ENCODE data around the gene EIF4G2.

Gene EIF4G2

DNA sequence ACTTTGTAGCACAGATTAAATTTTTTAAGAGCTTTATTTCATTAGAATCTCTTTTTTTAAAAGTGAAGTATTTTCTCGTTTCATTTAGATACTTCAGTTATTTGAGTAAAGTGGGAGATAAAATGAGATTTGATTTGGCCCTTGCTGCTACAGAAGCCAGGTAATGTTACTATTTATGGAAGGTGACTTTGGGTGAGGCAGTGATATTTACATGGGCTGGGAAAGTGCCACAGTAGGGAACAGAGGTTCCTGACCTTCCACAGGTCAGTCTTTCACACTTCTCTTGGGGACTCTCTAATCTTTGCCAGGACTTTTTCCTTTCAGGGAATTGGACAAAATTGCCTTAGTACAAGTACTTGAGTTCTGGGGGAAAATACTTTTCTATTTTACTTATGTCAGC lies 37.3 kb downstream of the EIF4G2 start:
- DNase-seq (ENCODE audit: low read depth): no peak

DNA sequence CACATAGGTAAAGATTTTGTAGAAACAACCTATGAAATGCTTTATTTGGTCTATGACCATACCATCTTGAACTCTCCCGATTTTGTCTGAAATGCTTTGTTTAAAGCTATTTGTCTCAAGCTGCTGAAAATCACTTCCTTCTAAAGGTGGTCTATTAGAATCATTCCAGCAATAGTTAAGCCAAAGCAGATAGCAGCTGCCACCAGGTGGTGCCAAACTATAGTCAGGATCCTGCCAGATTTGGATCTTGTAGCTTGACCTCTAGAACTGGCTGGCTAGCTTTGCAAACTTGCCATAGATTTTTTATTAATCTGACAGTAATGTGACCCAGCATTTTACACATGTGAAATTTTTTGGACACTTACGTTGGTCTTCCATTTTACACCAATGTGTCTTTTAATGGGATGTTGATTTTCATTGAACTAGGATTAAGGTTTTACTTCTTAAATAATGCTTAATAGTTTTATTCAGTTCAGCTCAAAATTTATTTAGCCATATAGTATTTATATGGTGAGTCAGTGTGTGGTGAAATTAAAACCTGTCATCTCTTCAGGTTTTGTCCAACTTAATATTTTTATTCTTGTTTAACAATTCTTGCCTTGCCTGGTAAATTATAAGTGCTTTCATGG lies 38.0 kb downstream of the EIF4G2 start:
- DNase-seq (ENCODE audit: low read depth): no peak

- DNase-seq (ENCODE audit: low read depth): no peak
Observed at GRCh38 chr11:10764412-10764811, 44.3 kb downstream of the EIF4G2 start.

GRCh38 chr11:10763766-10764165 lies 45.0 kb downstream of the EIF4G2 start:
- DNase-seq (ENCODE audit: low read depth): no peak

GRCh38 chr11:10762913-10763421 lies 45.8 kb downstream of the EIF4G2 start:
- no peak for DNase-seq (ENCODE audit: low read depth)

DNA sequence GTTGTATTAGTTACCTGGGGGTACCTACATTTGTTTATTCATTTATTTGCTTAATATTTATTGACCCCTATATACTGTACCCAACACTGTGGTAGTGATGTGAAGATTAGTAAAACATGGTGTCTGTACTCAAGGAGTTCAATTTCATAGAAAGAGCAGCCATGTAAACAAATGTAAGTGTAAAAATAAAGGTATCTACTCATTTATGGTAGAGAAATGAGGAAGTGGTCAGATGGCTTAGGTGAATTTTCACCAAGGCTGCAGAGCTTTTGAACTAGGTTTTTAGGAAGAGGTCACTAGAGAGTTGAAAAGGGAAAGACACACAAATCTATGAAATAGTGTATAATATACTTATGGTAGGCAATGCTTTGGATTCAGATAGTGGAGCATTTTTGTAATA lies 46.5 kb downstream of the EIF4G2 start:
- no peak for DNase-seq (ENCODE audit: low read depth)

GRCh38 chr11:10761085-10761698 lies 47.5 kb downstream of the EIF4G2 start:
- no peak for DNase-seq (ENCODE audit: low read depth)

DNA sequence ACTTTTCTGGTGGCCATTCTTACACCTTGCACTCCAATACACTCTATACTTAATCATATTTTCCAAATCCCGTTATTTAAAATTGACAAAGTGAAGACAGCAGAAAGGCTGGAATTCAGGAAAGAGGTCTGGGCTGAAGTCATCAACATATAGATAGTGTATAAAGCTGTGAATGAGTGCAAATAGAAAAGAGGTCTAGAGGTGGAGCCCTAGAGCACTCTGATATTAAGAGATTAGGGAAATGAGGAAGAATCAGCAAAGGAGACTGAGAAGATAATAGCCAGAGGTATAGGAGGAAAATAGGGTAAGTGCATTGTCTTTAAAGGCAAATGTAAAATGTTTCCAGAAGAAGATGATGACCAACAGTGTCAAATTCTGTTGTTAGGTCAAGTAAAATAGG lies 49.8 kb downstream of the EIF4G2 start:
- DNase-seq (ENCODE audit: low read depth): no peak

DNA sequence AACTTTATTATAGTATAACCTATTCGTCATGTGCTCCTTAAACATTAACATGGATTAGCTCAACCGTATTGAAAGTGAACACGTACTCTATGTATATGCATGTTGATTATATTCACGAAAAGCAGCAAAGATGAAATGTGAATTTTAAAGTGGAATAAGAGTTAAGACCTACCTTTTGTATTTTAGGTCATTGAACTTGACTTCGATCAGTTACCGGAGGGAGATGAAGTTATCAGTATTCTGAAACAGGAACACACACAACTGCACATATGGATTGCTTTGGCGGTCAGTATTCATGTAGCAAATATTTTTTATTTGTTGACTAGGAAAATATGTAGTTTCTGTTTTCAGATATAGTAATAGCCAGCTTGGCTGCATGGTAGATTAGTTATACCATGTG lies 56.2 kb downstream of the EIF4G2 start:
- no peak for DNase-seq (ENCODE audit: low read depth)

DNA sequence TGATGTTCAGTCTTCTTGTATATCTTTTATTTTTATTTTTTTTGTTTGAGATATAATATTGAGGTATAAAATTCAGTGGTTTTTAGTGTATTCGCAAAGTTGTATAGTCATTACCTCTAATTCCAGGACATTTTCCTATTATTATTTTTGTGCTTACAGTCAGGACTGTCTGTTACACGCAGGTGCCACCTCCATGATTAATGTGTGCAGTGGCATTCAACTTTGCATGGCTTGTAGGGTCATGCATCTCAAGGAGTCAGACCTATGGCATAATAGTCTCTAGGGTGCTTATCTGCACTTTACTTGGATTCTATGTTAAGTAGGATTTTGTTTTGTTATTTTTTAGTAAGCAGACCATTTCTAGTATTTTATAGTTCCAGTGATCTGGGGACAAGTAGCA lies 56.7 kb downstream of the EIF4G2 start:
- DNase-seq (ENCODE audit: low read depth): no peak

- DNase-seq (ENCODE audit: low read depth): no peak
Observed at GRCh38 chr11:10751581-10751940, 57.2 kb downstream of the EIF4G2 start.

DNA sequence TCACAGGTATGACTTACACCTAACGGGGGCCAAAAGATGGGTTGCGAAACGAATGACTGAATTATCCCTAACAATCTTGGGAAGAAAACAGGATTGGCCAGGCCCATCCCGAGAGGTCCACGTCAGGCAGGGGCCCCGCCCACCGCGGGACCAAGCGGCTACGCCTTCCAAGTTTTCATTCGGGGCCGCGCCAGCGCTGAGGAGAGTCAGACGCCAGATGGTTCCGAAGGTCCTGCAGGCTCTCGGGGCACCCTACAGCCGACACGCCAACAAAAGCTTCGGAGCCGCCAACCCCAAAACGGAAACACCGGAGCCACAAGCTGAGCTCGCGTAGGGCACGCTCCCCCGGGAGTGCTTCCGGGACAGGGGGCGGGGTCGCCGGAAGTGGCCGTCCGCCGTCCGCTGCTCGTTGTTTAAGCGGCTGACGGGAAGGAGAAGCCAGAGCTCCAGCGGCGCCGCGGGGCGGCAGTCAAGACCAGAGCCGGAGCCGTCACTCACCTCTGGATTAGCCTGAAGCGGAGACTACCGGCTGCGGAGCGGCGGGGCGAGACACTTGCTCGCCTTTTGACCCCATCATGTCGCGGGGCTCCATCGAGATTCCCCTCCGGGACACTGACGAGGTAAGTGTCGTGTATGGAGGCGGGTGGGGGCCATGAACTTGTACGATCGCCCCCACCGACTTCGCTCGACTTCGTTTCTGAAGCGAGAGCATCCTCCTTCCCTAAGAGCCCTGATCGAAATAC lies 57.7 kb downstream of the EIF4G2 start, which contains the start of gene CTR9:
Gene CTR9, plus strand, starts transcription at position 409 of the 743 bp plus-strand sequence. Its CDS starts 167 bp downstream, at position 576.
- peak; percentile 86 for DNase-seq (ENCODE audit: low read depth)

DNA sequence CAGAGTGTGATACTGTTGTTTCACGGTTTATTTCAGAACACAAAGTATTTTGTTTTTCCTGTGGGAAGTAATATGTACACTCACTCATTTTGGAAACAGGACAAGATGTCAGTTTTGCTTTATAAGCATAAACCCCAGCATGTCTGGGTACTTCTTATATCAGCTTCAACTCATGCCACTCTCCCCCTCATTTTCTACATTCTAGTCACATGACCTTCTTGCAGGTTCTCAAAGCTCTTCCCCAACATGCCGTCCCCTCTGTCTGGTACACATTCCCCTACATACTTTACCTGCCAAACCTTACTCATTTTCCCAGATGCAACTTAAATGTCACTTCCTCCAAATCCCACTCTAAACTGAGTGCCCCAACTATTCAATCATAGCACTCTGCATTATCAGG lies 59.2 kb downstream of the EIF4G2 start:
- no peak for DNase-seq (ENCODE audit: low read depth)

DNA sequence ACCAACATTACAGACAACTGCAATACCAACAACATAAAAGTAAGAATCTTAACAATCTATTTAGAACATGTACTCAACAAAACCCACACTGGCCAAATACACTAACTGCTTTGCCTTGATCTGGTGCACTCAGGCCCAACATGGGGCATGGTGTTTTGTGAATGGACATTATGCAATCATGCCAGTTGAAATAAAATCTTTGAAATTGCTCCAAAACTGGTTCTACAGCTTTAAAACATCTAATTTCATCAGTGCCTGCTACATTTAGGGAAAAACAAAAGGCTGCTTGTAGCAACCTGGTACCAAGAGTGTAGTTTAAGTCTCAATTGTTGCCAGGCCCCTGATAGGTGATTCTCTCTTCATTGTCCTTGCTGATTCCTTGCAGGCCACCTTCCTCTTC lies 61.0 kb downstream of the EIF4G2 start:
- no peak for DNase-seq (ENCODE audit: low read depth)

Data from stimulated activated CD8-positive, alpha-beta memory T cell treated with anti-CD3 and anti-CD28 coated beads, Interleukin-12 subunit alpha, Interleukin-12 subunit beta, amount 100 ng/mL, for 4 hours (primary cell).